H1 (cell line): Measurements from ENCODE around the gene VGLL4. TPM values are rescaled to one million over a fixed set of nuclear protein-coding genes. Genes with fewer than 3 reads are reported as not detected.

Experiments
- CTCF ChIA-PET: fragments of 300-600 bp; sonication (Branson Sonifier 250); formaldehyde crosslinking; loops from one replicate; lab custom pipeline; 2021; ENCODE audit not compliant: partially characterized antibody; lab: Charles Lee
- POLR2A ChIA-PET: fragments of 300-600 bp; sonication (Branson Sonifier 250); formaldehyde crosslinking; loops from one replicate; lab custom pipeline; 2021; ENCODE audit warnings: inconsistent platforms; ENCODE audit not compliant: partially characterized antibody; lab: Charles Lee
- DNase-seq, 2 experiments: peaks; one replicate each; pipeline versions ENCODE4 v3.0.0 to v3.0.0-alpha.2; 2010 to 2022; ENCODE audit warnings: low spot score in 2 of 2, low read depth in 1 of 2, mixed read lengths in 1 of 2
- FAIRE-seq: peaks from 2 replicates; lab custom pipeline; 2011; peaks lifted over from hg19 to GRCh38; lab: Jason Lieb, UNC
- H2AFZ ChIP-seq: 2 replicates; pipeline ENCODE4 v1.8.1; 2012; ENCODE audit warnings: low read length, inconsistent platforms
- H2AK5ac ChIP-seq: 2 replicates; pipeline ENCODE4 v1.6.1; 2013; ENCODE audit warnings: low read depth, low read length
- H2BK120ac ChIP-seq: replicated peaks from 2 replicates; pipeline ENCODE3; 2013; ENCODE audit warnings: low read depth, low read length, inconsistent platforms
- H2BK12ac ChIP-seq: 2 replicates; pipeline ENCODE4 v1.6.1; 2013; ENCODE audit warnings: low read depth, low read length
- H2BK15ac ChIP-seq: 2 replicates; pipeline ENCODE4 v1.6.1; 2013; ENCODE audit warnings: low read length
- H2BK20ac ChIP-seq: 2 replicates; pipeline ENCODE4 v1.6.1; 2013; ENCODE audit warnings: low read length
- H2BK5ac ChIP-seq: 2 replicates; pipeline ENCODE4 v1.6.1; 2013; ENCODE audit warnings: low read depth, low read length
- H3K14ac ChIP-seq: 2 replicates; pipeline ENCODE4 v1.6.1; 2013; ENCODE audit warnings: inconsistent platforms; ENCODE audit not compliant: insufficient read length
- H3K18ac ChIP-seq: 2 replicates; pipeline ENCODE4 v1.6.1; 2013; ENCODE audit warnings: low read length; ENCODE audit errors: extremely low read depth
- H3K23ac ChIP-seq: 2 replicates; pipeline ENCODE4 v1.6.1; 2013; ENCODE audit warnings: inconsistent platforms; ENCODE audit not compliant: insufficient read length
- H3K23me2 ChIP-seq: 2 replicates; pipeline ENCODE4 v1.6.1; 2013; ENCODE audit warnings: low read depth, low read length
- H3K27ac ChIP-seq: 2 replicates; pipeline ENCODE4 v1.6.1; 2011; ENCODE audit warnings: low read depth, low read length, inconsistent platforms
- H3K27me3 ChIP-seq, 4 experiments: replicated peaks in 1 of 4; 1 replicate in 1 of 4; 2 replicates in 3 of 4; pipeline versions ENCODE4 v1.6.1 to v1.8.1; 2011 to 2013; ENCODE audit warnings: low read length in 3 of 4, mild to moderate bottlenecking in 3 of 4, inconsistent platforms in 2 of 4, mixed read lengths in 2 of 4, moderate library complexity in 1 of 4; ENCODE audit not compliant: control insufficient read depth in 3 of 4, insufficient read depth in 3 of 4; ENCODE audit errors: extremely low read depth in 1 of 4
- H3K36me3 ChIP-seq, 4 experiments: 2 replicates each; pipeline versions ENCODE4 v1.6.1 to v1.8.1; 2011 to 2013; ENCODE audit warnings: mild to moderate bottlenecking in 4 of 4, low read length in 3 of 4, moderate library complexity in 2 of 4, control low read depth in 1 of 4, inconsistent platforms in 1 of 4; ENCODE audit not compliant: insufficient read depth in 4 of 4, control insufficient read depth in 2 of 4
- H3K4ac ChIP-seq: replicated peaks from 2 replicates; pipeline ENCODE3; 2013; ENCODE audit warnings: low read length, low read depth, mixed read lengths, inconsistent platforms; ENCODE audit not compliant: insufficient read length
- H3K4me1 ChIP-seq, 4 experiments: replicated peaks in 1 of 4; 1 replicate in 1 of 4; 2 replicates in 3 of 4; pipeline versions ENCODE4 v1.6.1 to v1.8.1; 2011 to 2013; ENCODE audit warnings: low read length in 3 of 4, inconsistent platforms in 2 of 4, mixed read lengths in 1 of 4; ENCODE audit not compliant: insufficient read depth in 4 of 4, control insufficient read depth in 3 of 4
- H3K4me2 ChIP-seq, 2 experiments: 2 replicates each; pipeline versions ENCODE4 v1.6.1 to v1.8.1; 2011 to 2013; ENCODE audit warnings: low read depth in 2 of 2, low read length in 2 of 2, control low read depth in 1 of 2, inconsistent platforms in 1 of 2, mild to moderate bottlenecking in 1 of 2; ENCODE audit not compliant: insufficient read depth in 1 of 2
- H3K4me3 ChIP-seq, 4 experiments: fragments of 200-600, 300-600 bp in 1 of 4; sonication (generic), shearing (Covaris generic), sonication (Bioruptor Twin) in 1 of 4; 2 replicates each; pipeline versions ENCODE4 v1.5.1 to v1.8.1; 2011 to 2016; ENCODE audit warnings: low read length in 4 of 4, low read depth in 3 of 4, control low read depth in 2 of 4, inconsistent platforms in 2 of 4, mild to moderate bottlenecking in 2 of 4, mixed read lengths in 1 of 4, moderate library complexity in 1 of 4; ENCODE audit not compliant: insufficient read depth in 2 of 4; ENCODE audit errors: extremely low read depth in 1 of 4
- H3K56ac ChIP-seq: replicated peaks from 2 replicates; pipeline ENCODE3; 2013; ENCODE audit warnings: low read depth, mild to moderate bottlenecking, mixed read lengths, low read length, inconsistent platforms; ENCODE audit not compliant: insufficient read length
- H3K79me1 ChIP-seq: 2 replicates; pipeline ENCODE4 v1.6.1; 2013; ENCODE audit warnings: low read depth, low read length, control low read depth
- H3K79me2 ChIP-seq, 2 experiments: 2 replicates each; pipeline versions ENCODE4 v1.6.1 to v1.8.1; 2012 to 2013; ENCODE audit warnings: low read length in 2 of 2, mild to moderate bottlenecking in 2 of 2, inconsistent platforms in 1 of 2; ENCODE audit not compliant: insufficient read depth in 2 of 2, control insufficient read depth in 1 of 2
- H3K9ac ChIP-seq, 4 experiments: replicated peaks in 1 of 4; 1 replicate in 1 of 4; 2 replicates in 3 of 4; pipeline versions ENCODE4 v1.6.1 to v1.8.1; 2011 to 2013; ENCODE audit warnings: low read depth in 3 of 4, low read length in 3 of 4, control low read depth in 2 of 4, mild to moderate bottlenecking in 2 of 4, moderate library complexity in 2 of 4, inconsistent platforms in 1 of 4; ENCODE audit errors: extremely low read depth in 1 of 4
- H3K9me3 ChIP-seq, 2 experiments: 2 replicates each; pipeline versions ENCODE4 v1.6.1 to v1.8.1; 2012 to 2013; ENCODE audit warnings: mild to moderate bottlenecking in 2 of 2, moderate library complexity in 2 of 2, control low read depth in 1 of 2, inconsistent platforms in 1 of 2, low read depth in 1 of 2, low read length in 1 of 2, mixed read lengths in 1 of 2; ENCODE audit not compliant: insufficient read depth in 2 of 2
- H4K20me1 ChIP-seq, 2 experiments: replicated peaks in 1 of 2; 2 replicates each; pipeline versions ENCODE3 to v1.8.1; 2011 to 2013; ENCODE audit warnings: inconsistent platforms in 2 of 2, low read length in 2 of 2, mild to moderate bottlenecking in 1 of 2; ENCODE audit not compliant: insufficient read depth in 2 of 2, control insufficient read depth in 1 of 2
- H4K5ac ChIP-seq: 2 replicates; pipeline ENCODE4 v1.6.1; 2013; ENCODE audit warnings: low read length, low read depth, mixed read lengths, inconsistent platforms; ENCODE audit not compliant: insufficient read length
- H4K8ac ChIP-seq: 2 replicates; pipeline ENCODE4 v1.8.0; 2013; ENCODE audit warnings: mild to moderate bottlenecking, moderate library complexity, low read length, inconsistent platforms; ENCODE audit not compliant: insufficient read depth; ENCODE audit errors: extremely low read depth
- H4K91ac ChIP-seq: replicated peaks from 2 replicates; pipeline ENCODE3; 2013; ENCODE audit warnings: low read length, mixed read lengths, inconsistent platforms; ENCODE audit not compliant: insufficient read length
- ASH2L ChIP-seq: fragments of 200-600, 300-600 bp; sonication (generic); IDR thresholded peaks from one replicate; pipeline ENCODE4 v1.7.1; 2017; ENCODE audit warnings: low read length
- BACH1 ChIP-seq: IDR thresholded peaks from 2 replicates; pipeline ENCODE4 v1.6.1; 2012; ENCODE audit warnings: low read length, improper control_type of control experiment
- BRCA1 ChIP-seq: IDR thresholded peaks from 2 replicates; pipeline ENCODE4 v1.6.1; 2012; ENCODE audit warnings: low read depth, low read length, improper control_type of control experiment
- CBX8 ChIP-seq: fragments of 300-800, 300-1000 bp; sonication (generic); IDR thresholded peaks from 2 replicates; pipeline ENCODE4 v1.7.1; 2016; ENCODE audit warnings: low read depth, low read length, borderline replicate concordance
- CHD2 ChIP-seq: IDR thresholded peaks from 2 replicates; pipeline ENCODE4 v1.6.1; 2012; ENCODE audit warnings: low read length, improper control_type of control experiment
- KDM4A ChIP-seq: IDR thresholded peaks from one replicate; pipeline ENCODE4 v1.7.1; 2012; ENCODE audit warnings: low read depth, mild to moderate bottlenecking, moderate library complexity, low read length, inconsistent platforms; ENCODE audit not compliant: severe bottlenecking
- MAFK ChIP-seq: IDR thresholded peaks from 2 replicates; pipeline ENCODE4 v1.6.1; 2012; ENCODE audit warnings: low read depth, mild to moderate bottlenecking, improper control_type of control experiment, low read length
- POLR2AphosphoS5 ChIP-seq: IDR thresholded peaks from 2 replicates; pipeline ENCODE4 v1.6.1; 2011; ENCODE audit warnings: low read depth, low read length
- RBBP5 ChIP-seq: IDR thresholded peaks from 2 replicates; pipeline ENCODE4 v1.7.1; 2012; ENCODE audit warnings: low read depth, mild to moderate bottlenecking, inconsistent platforms, low read length, moderate library complexity, borderline replicate concordance
- RNF2 ChIP-seq: fragments of 200-900, 300-1000 bp; sonication (generic); IDR thresholded peaks from 2 replicates; pipeline ENCODE4 v1.7.1; 2016; ENCODE audit warnings: borderline replicate concordance, low read depth, mild to moderate bottlenecking, antibody characterized with exemption, low read length; ENCODE audit not compliant: poor library complexity, severe bottlenecking; ENCODE audit errors: missing control alignments
- SAP30 ChIP-seq: fragments of 300-600 bp; sonication (generic); IDR thresholded peaks from 2 replicates; pipeline ENCODE4 v1.7.1; 2012; ENCODE audit warnings: low read length, moderate library complexity, mild to moderate bottlenecking, inconsistent platforms; ENCODE audit not compliant: insufficient read depth, insufficient replicate concordance
- SP1 ChIP-seq: IDR thresholded peaks from 2 replicates; pipeline ENCODE4 v1.6.1; 2011; ENCODE audit warnings: low read depth, low read length
- SP2 ChIP-seq: IDR thresholded peaks from 2 replicates; pipeline ENCODE4 v1.6.1; 2012; ENCODE audit warnings: mild to moderate bottlenecking, low read length, inconsistent platforms
- TAF7 ChIP-seq: optimal IDR thresholded peaks from 2 replicates; pipeline ENCODE3; 2011; ENCODE audit warnings: low read depth, mild to moderate bottlenecking, inconsistent platforms, low read length, moderate library complexity, borderline replicate concordance
- WGBS, 2 experiments: shearing (Covaris generic) in 1 of 2; methylation state at CpG; one replicate each; pipeline versions ENCODE4 v1.1.6 to v1.1.7; 2013 to 2015; ENCODE audit warnings: low lambda C conversion rate in 2 of 2, mixed read lengths in 2 of 2, inconsistent platforms in 1 of 2, low coverage in 1 of 2, missing lambda C conversion rate in 1 of 2; ENCODE audit not compliant: insufficient replicate concordance in 2 of 2, insufficient coverage in 1 of 2, insufficient read length in 1 of 2; ENCODE audit errors: extremely low coverage in 1 of 2, missing lambda C conversion rate in 1 of 2; 5-methylcytosine and 5-hydroxymethylcytosine counted together
- polyA plus RNA-seq, 7 experiments: library from polyadenylated mRNA; depleted of rRNA in 3 of 7; stranded (reverse) in 5 of 7; unstranded in 2 of 7; fragments of >200 nt in 5 of 7; fragments of 200-250 nt in 2 of 7; gene quantifications; 1 replicate in 5 of 7; 2 replicates in 1 of 7; 4 replicates in 1 of 7; pipeline versions ENCODE4 v1.2.1 to v1.2.3, GENCODE V29; 2011 to 2013; ENCODE audit warnings: missing spikeins in 2 of 7, mixed read lengths in 2 of 7
- total RNA-seq: library from RNA; stranded (reverse); fragmentation: NEBNext Ultra II Directional; extraction: Animal tissue kit (Norgen Biotek cat#: 25700); gene quantifications from 2 replicates; pipeline ENCODE4 v1.2.1, GENCODE V29; 2021

VGLL4 gene
- total and polyA plus RNA-seq, 2 of the 8 experiments (the other 6 are each of a cell fraction or from before 2014, with no cell fraction given): 45.1 to 50.0 TPM

- Histone ChIP-seq H3K56ac (no peak overlapping the region), H4K5ac (no peak overlapping the region), H3K23me2 (no peaks in the 10 kb centered on the region), H3K4ac (no peak overlapping the region), H2BK12ac (no peak overlapping the region), H2BK5ac (no peak overlapping the region), H2AK5ac (no peak overlapping the region), H2AFZ (no peak overlapping the region), H4K20me1 (peaks cover 2 to 12% of the 10 kb centered on the region in 2 experiments), H3K18ac (no peak overlapping the region), H3K9me3 (no peaks in the 10 kb centered on the region), H2BK15ac (no peak overlapping the region), H2BK120ac (no peak overlapping the region), H3K4me3 (no peak overlapping the region), H4K8ac (no peak overlapping the region), H3K9ac (no peak overlapping the region), H3K23ac (no peak overlapping the region), H3K4me1 (peaks cover 1 to 16% (median 10%) of the 10 kb centered on the region in 4 experiments), H3K4me2 (no peak overlapping the region), H4K91ac (no peak overlapping the region), H3K79me1 (peaks cover 11% of the 10 kb centered on the region), H3K36me3 (no peaks in the 10 kb centered on the region), H3K27ac (no peak overlapping the region), H3K27me3 (no peaks in the 10 kb centered on the region), H2BK20ac (no peak overlapping the region), H3K79me2 (peaks cover 27 to 97% of the 10 kb centered on the region in 2 experiments), H3K14ac (no peak overlapping the region)
- 77% methylated on average over 3 of the region's 3 CpGs; no CpG with 5 or more reads in 1 of the 2 experiments for WGBS, 2 experiments
- ChIA-PET CTCF (interaction anchor here (0.6 to 1.0 kb wide), 2 partner anchors 257 to 901 kb away, joined by 4 to 5 read pairs; no protein-coding TSS in a partner anchor), POLR2A (interaction anchor here (1.2 kb wide), 1 partner anchor 10 kb away, joined by 3 read pairs; no protein-coding TSS in a partner anchor)
- FAIRE-seq: no peak
- no peak for DNase-seq
- TF ChIP-seq SP1: no peak
- no peak for TF ChIP-seq CHD2
- TF ChIP-seq POLR2AphosphoS5: no peak
- TF ChIP-seq RBBP5: no peak
- TF ChIP-seq ASH2L: no peak
- TF ChIP-seq SP2: no peak
- no peak for TF ChIP-seq CBX8
- no peak for TF ChIP-seq BRCA1
- TF ChIP-seq KDM4A: no peak
- no peak for TF ChIP-seq TAF7
- TF ChIP-seq MAFK: no peak
- TF ChIP-seq RNF2: no peak
- TF ChIP-seq SAP30: no peak
- TF ChIP-seq BACH1: no peak
Measured at GRCh38 chr3:11636394-11636770, 7.3 kb downstream of the VGLL4 start.
